ENCODE data around the gene RANBP6.

- no peak for TF ChIP-seq CTCF (IDR thresholded peaks at IDR 0.05)
- TF ChIP-seq ZFX (IDR thresholded peaks at IDR 0.05; ENCODE audit: borderline replicate concordance): no peak
Observed at GRCh38 chr9:6055666-6056065, 40.2 kb upstream of the RANBP6 start.
